Effector memory CD4-positive, alpha-beta T cell (primary cell): ENCODE data around the gene RC3H1.
"Not testable (repeated sequence)": the region's sequence is repeated elsewhere in the genome, so short reads cannot be mapped to it uniquely, and the experiment has no call there.

Source experiments
- DNase-seq, 3 donors: peaks; one replicate each; pipeline ENCODE4 v3.0.0-alpha.2; 2020
- H3K27ac ChIP-seq: 2 replicates; pipeline ENCODE4 v1.7.0; 2013; ENCODE audit warnings: mild to moderate bottlenecking, low read length, moderate library complexity; ENCODE audit not compliant: insufficient read depth, poor library complexity, severe bottlenecking
- H3K27me3 ChIP-seq: replicated peaks from 2 replicates; pipeline ENCODE4 v1.7.0; 2013; ENCODE audit warnings: mild to moderate bottlenecking, low read length; ENCODE audit not compliant: insufficient read depth, control insufficient read depth, poor library complexity, severe bottlenecking
- H3K36me3 ChIP-seq: 2 replicates; pipeline ENCODE4 v1.7.0; 2013; ENCODE audit warnings: mild to moderate bottlenecking, low read length, moderate library complexity; ENCODE audit not compliant: control insufficient read depth, insufficient read depth
- H3K4me1 ChIP-seq: 2 replicates; pipeline ENCODE4 v1.7.0; 2013; ENCODE audit warnings: low read length, mild to moderate bottlenecking; ENCODE audit not compliant: control insufficient read depth, insufficient read depth, poor library complexity, severe bottlenecking
- H3K4me3 ChIP-seq: 2 replicates; pipeline ENCODE4 v1.7.0; 2013; ENCODE audit warnings: low read length, low read depth, mild to moderate bottlenecking; ENCODE audit not compliant: insufficient read depth, poor library complexity, severe bottlenecking
- H3K9me3 ChIP-seq: 2 replicates; pipeline ENCODE4 v1.7.0; 2013; ENCODE audit warnings: mild to moderate bottlenecking, low read length, moderate library complexity; ENCODE audit not compliant: control insufficient read depth
- total RNA-seq, 3 donors: gene quantifications; one replicate each; lab custom pipeline; 2026; lab: John Stamatoyannopoulos, UW

Gene RC3H1
- 90.1 to 121 (median 94.2) reads per million in 3 donors for total RNA-seq

- DNase-seq: peak; percentile 83 to 88 (median 85)
- H3K9me3 ChIP-seq: no peaks in the 10 kb centered on the region
- H3K36me3 ChIP-seq: no peaks in the 10 kb centered on the region
- H3K4me3 ChIP-seq: peak within 1 kb of the TSS; percentile 74
- peaks cover 15% of the 10 kb centered on the region for H3K4me1 ChIP-seq
- peak within 1 kb of the TSS; percentile 86 for H3K27ac ChIP-seq
- no peaks in the 10 kb centered on the region for H3K27me3 ChIP-seq
These were observed at the start of gene RC3H1 for GRCh38 chr1:174022080-174022975. TSS of gene RC3H1 (minus strand) at chr1:174022357. CDS start at chr1:173992985, 29,372 bp downstream.

GRCh38 chr1:174070614-174071013 is 48.5 kb upstream of the RC3H1 start:
- no peak for DNase-seq
- Histone ChIP-seq H3K9me3 (no peaks in the 10 kb centered on the region), H3K36me3 (no peaks in the 10 kb centered on the region)

GRCh38 chr1:174068000-174068399 is 45.8 kb upstream of the RC3H1 start:
- Histone ChIP-seq H3K36me3 (no peaks in the 10 kb centered on the region), H3K27ac (no peak overlapping the region), H3K9me3 (no peaks in the 10 kb centered on the region), H3K4me3 (no peak overlapping the region), H3K4me1 (no peaks in the 10 kb centered on the region), H3K27me3 (no peaks in the 10 kb centered on the region)
- no peak for DNase-seq

More at GRCh38 chr1:174070614-174071013, 48.5 kb upstream of the RC3H1 start:
- no peak overlapping the region for H3K4me3 ChIP-seq
- H3K4me1 ChIP-seq: no peaks in the 10 kb centered on the region
- H3K27ac ChIP-seq: no peak overlapping the region
- H3K27me3 ChIP-seq: no peaks in the 10 kb centered on the region

- no peak for DNase-seq
- H3K27ac ChIP-seq: no peak overlapping the region
- H3K27me3 ChIP-seq: no peaks in the 10 kb centered on the region
- no peaks in the 10 kb centered on the region for H3K9me3 ChIP-seq
- no peak overlapping the region for H3K4me3 ChIP-seq
- no peaks in the 10 kb centered on the region for H3K36me3 ChIP-seq
- no peaks in the 10 kb centered on the region for H3K4me1 ChIP-seq
These were observed 37.9 kb upstream of the RC3H1 start for GRCh38 chr1:174060090-174060489.

DNA sequence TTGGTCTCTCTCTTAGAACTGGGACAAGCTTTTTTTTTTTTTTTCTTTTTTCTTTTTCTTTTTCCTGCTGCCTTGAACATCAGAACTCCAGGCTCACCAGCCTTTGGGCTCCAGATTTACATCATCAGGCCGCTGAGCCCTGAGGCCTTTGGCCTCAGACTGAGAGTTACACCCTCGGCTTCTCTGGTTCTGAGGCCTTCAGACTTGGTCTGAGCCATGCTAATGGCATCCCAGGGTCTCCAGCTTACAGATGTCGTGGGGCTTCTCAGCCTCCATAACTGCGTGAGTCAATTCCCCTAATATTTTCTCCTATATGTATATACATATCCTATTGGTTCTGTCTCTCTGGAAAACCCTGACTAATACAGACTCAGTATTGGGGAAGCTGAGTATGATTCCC is 36.5 kb upstream of the RC3H1 start:
- H3K36me3 ChIP-seq: no peaks in the 10 kb centered on the region
- H3K27ac ChIP-seq: no peak overlapping the region
- no peak overlapping the region for H3K4me3 ChIP-seq
- H3K4me1 ChIP-seq: no peaks in the 10 kb centered on the region
- H3K27me3 ChIP-seq: no peaks in the 10 kb centered on the region
- DNase-seq: no peak
- no peaks in the 10 kb centered on the region for H3K9me3 ChIP-seq

DNA sequence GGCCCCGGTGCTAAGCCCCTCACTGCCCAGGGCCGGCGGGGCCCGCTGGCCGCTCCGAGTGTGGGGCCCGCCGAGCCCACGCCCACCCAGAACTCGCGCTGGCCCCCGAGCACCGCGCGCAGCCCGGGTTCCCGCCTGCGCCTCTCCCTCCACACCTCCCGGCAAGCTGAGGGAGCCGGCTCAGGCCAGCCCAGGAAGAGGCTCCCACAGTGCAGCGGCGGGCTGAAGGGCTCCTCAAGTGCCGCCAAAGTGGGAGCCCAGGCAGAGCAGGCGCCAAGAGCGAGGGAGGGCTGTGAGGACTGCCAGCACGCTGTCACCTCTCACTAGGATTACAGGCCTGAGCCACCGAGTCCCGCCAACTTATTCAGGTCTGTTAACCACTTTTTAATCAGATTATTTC is 34.5 kb upstream of the RC3H1 start:
- H3K36me3 ChIP-seq, H3K4me3 ChIP-seq, H3K27me3 ChIP-seq, H3K9me3 ChIP-seq, H3K27ac ChIP-seq, DNase-seq, H3K4me1 ChIP-seq: not testable (repeated sequence)

GRCh38 chr1:174055797-174056196 is 33.6 kb upstream of the RC3H1 start:
- not testable (repeated sequence) for DNase-seq, H3K36me3 ChIP-seq, H3K4me3 ChIP-seq, H3K9me3 ChIP-seq, H3K27me3 ChIP-seq, H3K4me1 ChIP-seq, H3K27ac ChIP-seq

- no peaks in the 10 kb centered on the region for H3K4me1 ChIP-seq
- no peaks in the 10 kb centered on the region for H3K9me3 ChIP-seq
- H3K4me3 ChIP-seq: no peak overlapping the region
- H3K27me3 ChIP-seq: no peaks in the 10 kb centered on the region
- no peaks in the 10 kb centered on the region for H3K36me3 ChIP-seq
- no peak overlapping the region for H3K27ac ChIP-seq
- no peak for DNase-seq
These were observed 31.7 kb upstream of the RC3H1 start for GRCh38 chr1:174053826-174054225.

- no peaks in the 10 kb centered on the region for H3K9me3 ChIP-seq
- no peak overlapping the region for H3K27ac ChIP-seq
- no peaks in the 10 kb centered on the region for H3K4me1 ChIP-seq
- DNase-seq: no peak
- H3K4me3 ChIP-seq: no peak overlapping the region
- H3K36me3 ChIP-seq: no peaks in the 10 kb centered on the region
- no peaks in the 10 kb centered on the region for H3K27me3 ChIP-seq
These were observed 30.5 kb upstream of the RC3H1 start for GRCh38 chr1:174052621-174053020.

- no peak overlapping the region for H3K27ac ChIP-seq
- H3K9me3 ChIP-seq: no peaks in the 10 kb centered on the region
- DNase-seq: no peak
- H3K4me3 ChIP-seq: no peak overlapping the region
- no peaks in the 10 kb centered on the region for H3K27me3 ChIP-seq
- H3K36me3 ChIP-seq: no peaks in the 10 kb centered on the region
- no peaks in the 10 kb centered on the region for H3K4me1 ChIP-seq
These were observed 29.8 kb upstream of the RC3H1 start for GRCh38 chr1:174051956-174052355.
